Measurements from ENCODE around the gene HMBS.
"Not testable (repeated sequence)": the region's sequence is repeated elsewhere in the genome, so short reads cannot be mapped to it uniquely, and the experiment has no call there.

HMBS gene

GRCh38 chr11:119130662-119131061 lies 46.0 kb downstream of the HMBS start:
- no peak overlapping the region for H3K4me3 ChIP-seq (ENCODE audit: low read depth, low read length)
- no peak for DNase-seq (ENCODE audit: low read depth, low spot score)
- CTCF ChIA-PET, result interaction anchor here (0.8 to 1.3 kb wide), 4 partner anchors 14 to 193 kb away, joined by 3 to 4 read pairs (median 4); no protein-coding TSS in a partner anchor
- POLR2A ChIA-PET, result no interaction called here
- TF ChIP-seq, protein P1, sequence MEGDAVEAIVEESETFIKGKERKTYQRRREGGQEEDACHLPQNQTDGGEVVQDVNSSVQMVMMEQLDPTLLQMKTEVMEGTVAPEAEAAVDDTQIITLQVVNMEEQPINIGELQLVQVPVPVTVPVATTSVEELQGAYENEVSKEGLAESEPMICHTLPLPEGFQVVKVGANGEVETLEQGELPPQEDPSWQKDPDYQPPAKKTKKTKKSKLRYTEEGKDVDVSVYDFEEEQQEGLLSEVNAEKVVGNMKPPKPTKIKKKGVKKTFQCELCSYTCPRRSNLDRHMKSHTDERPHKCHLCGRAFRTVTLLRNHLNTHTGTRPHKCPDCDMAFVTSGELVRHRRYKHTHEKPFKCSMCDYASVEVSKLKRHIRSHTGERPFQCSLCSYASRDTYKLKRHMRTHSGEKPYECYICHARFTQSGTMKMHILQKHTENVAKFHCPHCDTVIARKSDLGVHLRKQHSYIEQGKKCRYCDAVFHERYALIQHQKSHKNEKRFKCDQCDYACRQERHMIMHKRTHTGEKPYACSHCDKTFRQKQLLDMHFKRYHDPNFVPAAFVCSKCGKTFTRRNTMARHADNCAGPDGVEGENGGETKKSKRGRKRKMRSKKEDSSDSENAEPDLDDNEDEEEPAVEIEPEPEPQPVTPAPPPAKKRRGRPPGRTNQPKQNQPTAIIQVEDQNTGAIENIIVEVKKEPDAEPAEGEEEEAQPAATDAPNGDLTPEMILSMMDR (IDR thresholded peaks at IDR 0.05; ENCODE audit: insufficient read depth, low read length, missing control alignments), result no peak

GRCh38 chr11:119134389-119134978 lies 49.8 kb downstream of the HMBS start:
- TF ChIP-seq, protein P1 (IDR thresholded peaks at IDR 0.05; ENCODE audit: insufficient read depth, low read length, missing control alignments), result peak; percentile 56
- no peak overlapping the region for H3K4me3 ChIP-seq (ENCODE audit: low read depth, low read length)
- ChIA-PET POLR2A (no interaction called here), CTCF (interaction anchor here (0.7 to 4.9 kb wide), 4 partner anchors 11 to 171 kb away, joined by 3 to 50 read pairs (median 6); partner anchors contain the start of genes ABCG4 and CBL)
- no peak for DNase-seq (ENCODE audit: low read depth, low spot score)

DNA sequence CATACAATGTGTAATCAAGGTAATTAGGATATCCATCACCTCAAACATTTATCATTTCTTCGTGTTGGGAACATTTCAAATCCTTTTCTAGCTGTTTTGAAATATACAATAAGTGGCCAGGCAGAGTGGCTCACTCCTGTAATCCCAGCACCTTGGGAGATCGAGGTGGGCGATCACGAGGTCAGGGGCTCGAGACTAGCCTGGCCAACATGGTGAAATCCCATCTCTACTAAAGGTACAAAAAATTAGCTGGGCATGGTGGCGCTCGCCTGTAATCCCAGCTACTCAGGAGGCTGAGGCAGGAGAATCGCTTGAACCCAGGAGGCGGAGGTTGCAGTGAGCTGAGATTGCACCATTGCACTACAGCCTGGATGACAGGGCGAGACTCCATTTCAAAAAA lies 54.6 kb downstream of the HMBS start:
- DNase-seq (ENCODE audit: low read depth, low spot score); POLR2A ChIA-PET; H3K4me3 ChIP-seq (ENCODE audit: low read depth, low read length): not testable (repeated sequence)
- CTCF ChIA-PET, result interaction anchor here (0.8 to 2.1 kb wide), 7 partner anchors 9 to 201 kb away, joined by 3 to 8 read pairs (median 3); no protein-coding TSS in a partner anchor
